Ascending aorta (tissue), 2 donors: Measurements from ENCODE around the gene PIBF1. TPM values are rescaled to one million over a fixed set of nuclear protein-coding genes. Genes with fewer than 3 reads are reported as not detected.
"Not testable (repeated sequence)": the region's sequence is repeated elsewhere in the genome, so short reads cannot be mapped to it uniquely, and the experiment has no call there.

ENCODE experiments used
- DNase-seq, 2 donors: peaks; one replicate each; pipeline ENCODE4 v3.0.0-alpha.2; 2019; ENCODE audit warnings: low spot score in 2 of 2
- H3K27ac ChIP-seq, 2 donors: fragments of 200-600 bp; sonication (generic); one replicate each; pipeline ENCODE4 v1.5.1; 2016 to 2017; ENCODE audit warnings: mild to moderate bottlenecking in 1 of 2
- H3K27me3 ChIP-seq: fragments of 200-600 bp; sonication (generic); one replicate; pipeline ENCODE4 v1.5.1; 2017
- H3K36me3 ChIP-seq, 2 donors: fragments of 200-600 bp; sonication (generic); one replicate each; pipeline ENCODE4 v1.5.1; 2016
- H3K4me1 ChIP-seq, 2 donors: fragments of 200-600 bp; sonication (generic); one replicate each; pipeline ENCODE4 v1.5.1; 2016 to 2017; ENCODE audit warnings: mild to moderate bottlenecking in 1 of 2
- H3K4me3 ChIP-seq, 2 donors: fragments of 200-600 bp; sonication (generic); one replicate each; pipeline ENCODE4 v1.5.1; 2016 to 2017; ENCODE audit warnings: mild to moderate bottlenecking in 1 of 2
- H3K9me3 ChIP-seq, 2 donors: fragments of 200-600 bp; sonication (generic); one replicate each; pipeline ENCODE4 v1.5.1; 2016
- intact Hi-C: fragments of 100-400 bp; cut with DNase I; formaldehyde crosslinking; loops from one replicate; pipeline ENCODE4 v1.15.1; 2023
- total RNA-seq: library from RNA; depleted of rRNA; stranded (reverse); fragments of >200 nt; gene quantifications from one replicate; pipeline ENCODE4 v1.1.0, GENCODE V29; 2016
- TF ChIP-seq, protein P1 (sequence below), 3 experiments: fragments of 200-600 bp in 2 of 3; fragments of 450-650 bp in 1 of 3; sonication (generic) in 2 of 3; IDR thresholded peaks; one replicate each; pipeline ENCODE4 v1.5.1; 2016 to 2019; ENCODE audit warnings: antibody characterized with exemption in 3 of 3, mild to moderate bottlenecking in 1 of 3, moderate library complexity in 1 of 3

PIBF1 gene
- total RNA-seq, 1 donor from 2014 or later, result 17.0 TPM

DNA sequence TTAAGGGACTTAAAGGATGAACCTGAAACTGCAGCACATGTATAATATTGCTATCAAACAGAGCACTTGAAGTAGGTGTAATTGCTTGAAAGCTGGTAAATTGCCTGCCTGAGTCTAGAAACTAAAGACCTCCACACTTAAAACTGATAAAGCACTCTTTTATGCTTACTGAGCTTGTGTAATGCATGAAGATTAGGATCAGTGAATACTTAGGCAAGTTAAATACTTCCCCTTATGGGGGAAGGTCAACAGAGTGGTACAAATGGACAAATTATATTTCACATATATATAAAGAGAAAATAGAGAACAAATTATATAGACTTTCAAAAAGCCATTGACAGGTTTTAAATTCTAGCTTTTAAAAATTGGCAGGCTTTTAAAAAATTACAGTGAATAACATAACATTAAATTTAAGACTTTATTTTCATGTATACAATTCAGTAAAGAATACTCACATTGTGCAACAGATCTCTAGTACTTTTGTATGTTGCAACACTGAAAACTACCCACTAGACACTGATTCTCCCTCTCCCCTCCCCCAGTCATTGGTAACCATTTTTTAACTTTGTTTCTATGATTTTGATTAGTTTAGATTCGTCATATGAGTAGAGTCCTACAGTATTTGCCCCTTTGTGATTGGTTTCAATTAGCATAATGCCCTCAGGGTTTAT lies 23.9 kb downstream of the PIBF1 start:
- no peak overlapping the region for H3K27ac ChIP-seq
- H3K4me3 ChIP-seq, result no peak overlapping the region
- intact Hi-C loops, result no loop called here
- TF ChIP-seq, protein P1, sequence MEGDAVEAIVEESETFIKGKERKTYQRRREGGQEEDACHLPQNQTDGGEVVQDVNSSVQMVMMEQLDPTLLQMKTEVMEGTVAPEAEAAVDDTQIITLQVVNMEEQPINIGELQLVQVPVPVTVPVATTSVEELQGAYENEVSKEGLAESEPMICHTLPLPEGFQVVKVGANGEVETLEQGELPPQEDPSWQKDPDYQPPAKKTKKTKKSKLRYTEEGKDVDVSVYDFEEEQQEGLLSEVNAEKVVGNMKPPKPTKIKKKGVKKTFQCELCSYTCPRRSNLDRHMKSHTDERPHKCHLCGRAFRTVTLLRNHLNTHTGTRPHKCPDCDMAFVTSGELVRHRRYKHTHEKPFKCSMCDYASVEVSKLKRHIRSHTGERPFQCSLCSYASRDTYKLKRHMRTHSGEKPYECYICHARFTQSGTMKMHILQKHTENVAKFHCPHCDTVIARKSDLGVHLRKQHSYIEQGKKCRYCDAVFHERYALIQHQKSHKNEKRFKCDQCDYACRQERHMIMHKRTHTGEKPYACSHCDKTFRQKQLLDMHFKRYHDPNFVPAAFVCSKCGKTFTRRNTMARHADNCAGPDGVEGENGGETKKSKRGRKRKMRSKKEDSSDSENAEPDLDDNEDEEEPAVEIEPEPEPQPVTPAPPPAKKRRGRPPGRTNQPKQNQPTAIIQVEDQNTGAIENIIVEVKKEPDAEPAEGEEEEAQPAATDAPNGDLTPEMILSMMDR (IDR thresholded peaks at IDR 0.05), result no peak
- no peaks in the 10 kb centered on the region for H3K4me1 ChIP-seq
- no peaks in the 10 kb centered on the region for H3K9me3 ChIP-seq
- peaks cover 5 to 7% of the 10 kb centered on the region in 2 donors for H3K36me3 ChIP-seq
- no peak for DNase-seq
- no peaks in the 10 kb centered on the region for H3K27me3 ChIP-seq

DNA sequence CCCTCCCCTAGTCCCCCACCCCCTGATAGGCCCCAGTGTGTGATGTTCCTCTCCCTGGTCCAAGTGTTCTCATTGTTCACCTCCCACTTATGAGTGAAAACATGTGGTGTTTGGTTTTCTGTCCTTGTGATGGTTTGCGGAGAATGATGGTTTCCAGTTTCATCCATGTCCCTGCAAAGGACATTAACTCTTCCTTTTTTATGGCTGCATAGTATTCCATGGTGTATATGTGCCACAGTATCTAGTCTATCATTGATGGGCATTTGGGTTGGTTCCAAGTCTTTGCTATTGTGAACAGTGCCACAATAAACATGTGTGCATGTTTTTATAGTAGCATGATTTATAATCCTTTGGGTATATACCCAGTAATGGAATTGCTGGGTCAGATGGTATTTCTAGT lies 24.6 kb downstream of the PIBF1 start:
- intact Hi-C loops, H3K4me1 ChIP-seq, H3K9me3 ChIP-seq, H3K27ac ChIP-seq, DNase-seq, H3K27me3 ChIP-seq, H3K4me3 ChIP-seq, H3K36me3 ChIP-seq: not testable (repeated sequence)

DNA sequence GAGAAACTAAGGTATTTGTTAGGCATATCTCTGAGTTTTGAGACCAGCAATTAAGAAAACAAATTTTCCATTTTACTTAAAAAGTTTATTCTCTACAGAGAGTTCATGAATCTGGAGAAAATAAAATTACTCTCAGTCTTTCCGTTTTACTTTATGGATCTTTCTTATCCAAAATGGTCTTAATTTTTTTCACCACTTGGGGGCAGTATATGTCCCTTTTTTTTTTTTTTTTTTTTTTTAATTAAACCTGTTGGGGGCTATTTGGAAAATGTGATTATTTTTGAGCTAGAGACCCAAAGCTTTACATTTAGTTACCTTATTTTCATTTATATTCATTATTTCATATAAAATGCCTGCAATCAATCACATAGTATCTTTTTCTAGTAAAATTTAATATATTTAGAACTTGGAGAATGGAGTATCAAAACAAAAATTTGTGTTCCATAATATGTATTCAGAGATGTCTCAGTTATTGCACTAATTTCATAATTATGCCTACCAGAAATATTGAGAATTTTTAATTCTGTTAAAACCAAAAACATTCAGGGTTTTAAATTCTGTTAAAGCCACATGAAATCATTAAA lies 27.1 kb downstream of the PIBF1 start:
- H3K27ac ChIP-seq, result no peak overlapping the region
- no peaks in the 10 kb centered on the region for H3K4me1 ChIP-seq
- no peaks in the 10 kb centered on the region for H3K27me3 ChIP-seq
- intact Hi-C loops, result no loop called here
- H3K36me3 ChIP-seq, result peaks cover 5 to 7% of the 10 kb centered on the region in 2 donors
- H3K4me3 ChIP-seq, result no peak overlapping the region
- TF ChIP-seq, protein P1 (IDR thresholded peaks at IDR 0.05), result peak in 2 of 3 experiments; percentile 53 to 59
- DNase-seq, result no peak
- H3K9me3 ChIP-seq, result no peaks in the 10 kb centered on the region

DNA sequence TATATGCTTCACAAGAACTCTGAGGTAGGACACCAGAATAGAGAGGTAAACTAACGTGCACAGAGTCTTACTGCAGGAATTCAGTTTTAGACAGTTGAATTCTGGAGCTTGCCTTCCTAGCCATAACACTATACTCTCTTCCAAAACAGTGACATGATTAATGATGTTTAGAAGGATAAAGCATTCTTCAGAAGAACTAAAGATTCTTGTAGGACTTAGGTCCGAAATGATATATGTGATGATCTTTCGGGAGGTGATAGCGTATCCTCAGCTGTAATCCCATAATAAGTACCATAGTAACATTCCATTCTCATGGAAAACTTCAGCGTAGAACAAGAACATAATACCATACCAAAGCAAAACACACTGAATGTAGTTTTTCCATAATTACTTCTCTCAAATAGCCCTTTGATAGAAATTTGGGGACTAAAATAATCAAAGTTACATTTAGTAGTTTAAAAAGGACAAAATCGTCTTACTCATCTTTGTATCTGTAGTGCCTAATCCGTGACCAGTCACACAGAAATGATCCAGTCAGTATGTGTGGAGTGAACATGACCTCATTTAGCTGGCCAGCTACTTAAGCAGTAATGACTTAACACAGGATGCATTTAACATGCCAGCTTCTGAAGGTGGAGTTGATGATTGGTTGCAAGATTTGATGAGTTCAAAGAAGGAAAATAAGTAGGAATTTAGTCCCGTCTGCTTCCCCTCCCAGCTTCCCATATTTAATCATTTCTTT lies 38.4 kb downstream of the PIBF1 start:
- intact Hi-C loops, result no loop called here
- Histone ChIP-seq H3K4me3 (no peak overlapping the region), H3K36me3 (peaks cover 8 to 13% of the 10 kb centered on the region in 2 donors), H3K4me1 (no peaks in the 10 kb centered on the region), H3K9me3 (no peaks in the 10 kb centered on the region), H3K27ac (no peak overlapping the region), H3K27me3 (no peaks in the 10 kb centered on the region)
- TF ChIP-seq, protein P1 (IDR thresholded peaks at IDR 0.05), result no peak
- DNase-seq, result no peak

DNA sequence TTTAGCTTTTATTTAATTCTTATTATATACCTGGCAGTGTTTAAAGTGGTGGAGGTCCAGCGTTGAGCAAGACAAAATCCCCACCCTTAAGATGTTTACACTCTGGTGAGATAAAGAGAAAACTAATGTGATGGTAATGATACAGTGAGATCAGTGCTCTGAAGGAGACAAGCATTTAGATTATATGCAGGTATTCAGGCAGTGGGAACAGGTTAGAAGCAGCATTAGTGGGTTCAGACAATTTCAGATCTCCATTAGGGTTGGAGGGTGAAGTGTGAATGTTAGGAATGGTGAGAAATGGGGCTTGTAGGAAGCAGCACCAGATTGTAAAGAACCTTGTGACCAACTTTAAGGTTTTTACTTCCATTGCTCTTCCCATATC lies 39.0 kb downstream of the PIBF1 start:
- intact Hi-C loops, result no loop called here
- no peak for DNase-seq
- H3K27ac ChIP-seq, result no peak overlapping the region
- peaks cover 11 to 13% of the 10 kb centered on the region in 2 donors for H3K36me3 ChIP-seq
- no peaks in the 10 kb centered on the region for H3K27me3 ChIP-seq
- no peaks in the 10 kb centered on the region for H3K9me3 ChIP-seq
- TF ChIP-seq, protein P1 (IDR thresholded peaks at IDR 0.05), result no peak
- no peaks in the 10 kb centered on the region for H3K4me1 ChIP-seq
- no peak overlapping the region for H3K4me3 ChIP-seq

DNA sequence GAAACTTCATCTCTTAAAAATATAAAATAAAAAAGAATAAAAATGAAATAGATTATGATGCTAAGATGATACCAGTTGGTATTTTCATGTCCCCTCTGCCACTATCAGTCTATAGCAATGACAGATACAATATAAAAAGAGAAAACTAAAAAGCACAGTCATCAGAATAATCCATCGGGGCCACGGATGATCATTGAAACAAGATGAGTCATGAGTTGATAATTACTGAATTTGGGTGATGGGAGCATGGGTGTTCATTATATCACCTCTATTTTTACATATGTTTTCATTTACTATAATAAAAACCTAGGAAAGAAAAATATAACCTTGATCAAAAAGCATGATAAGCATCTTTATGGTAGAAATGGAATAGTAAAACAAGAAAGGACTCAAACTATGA lies 41.1 kb downstream of the PIBF1 start:
- Histone ChIP-seq H3K4me3 (no peak overlapping the region), H3K27me3 (no peaks in the 10 kb centered on the region), H3K36me3 (peaks cover 14 to 24% of the 10 kb centered on the region in 2 donors), H3K27ac (no peak overlapping the region), H3K9me3 (no peaks in the 10 kb centered on the region), H3K4me1 (no peaks in the 10 kb centered on the region)
- TF ChIP-seq, protein P1 (IDR thresholded peaks at IDR 0.05), result no peak
- intact Hi-C loops, result no loop called here
- DNase-seq, result no peak
